ENCODE data around the gene ANKUB1.

- TF ChIP-seq CTCF (IDR thresholded peaks at IDR 0.05; ENCODE audit: low read depth, low read length, poor library complexity, severe bottlenecking) (no peak), EZH2phosphoT487 (IDR thresholded peaks at IDR 0.05; ENCODE audit: borderline replicate concordance, low read length) (no peak)
These were observed 19.5 kb downstream of the ANKUB1 start for GRCh38 chr3:149772861-149773260.

All from DOHH2 (cell line).